Liver (tissue), 9 donors: ENCODE measurements around the gene NPPA. TPM values are rescaled to one million over a fixed set of nuclear protein-coding genes. Genes with fewer than 3 reads are reported as not detected.
A peak's percentile ranks its signal among the peaks of the same experiment; 100 is the strongest.

Experiments used
- DNase-seq: peaks from one replicate; pipeline ENCODE4 v3.0.0-alpha.2; 2017; ENCODE audit warnings: low spot score
- H3K27ac ChIP-seq, 2 donors: one replicate each; pipeline ENCODE4 v1.7.0; 2013; ENCODE audit warnings: inconsistent platforms in 2 of 2, low read length in 2 of 2, control low read depth in 1 of 2, low read depth in 1 of 2, mild to moderate bottlenecking in 1 of 2
- H3K27me3 ChIP-seq, 4 donors: one replicate each; pipeline versions ENCODE4 v1.6.1 to v1.7.0; 2013; ENCODE audit warnings: low read length in 3 of 4, inconsistent platforms in 1 of 4, mild to moderate bottlenecking in 1 of 4, moderate library complexity in 1 of 4; ENCODE audit not compliant: control insufficient read depth in 4 of 4, insufficient read depth in 4 of 4
- H3K36me3 ChIP-seq, 4 donors: one replicate each; pipeline versions ENCODE4 v1.6.1 to v1.7.0; 2013; ENCODE audit warnings: low read length in 3 of 4, mild to moderate bottlenecking in 3 of 4, low read depth in 1 of 4, moderate library complexity in 1 of 4; ENCODE audit not compliant: control insufficient read depth in 4 of 4, insufficient read depth in 3 of 4
- H3K4me1 ChIP-seq, 4 donors: one replicate each; pipeline versions ENCODE4 v1.6.1 to v1.7.0; 2013; ENCODE audit warnings: low read length in 3 of 4, mild to moderate bottlenecking in 3 of 4, moderate library complexity in 1 of 4; ENCODE audit not compliant: control insufficient read depth in 4 of 4, insufficient read depth in 4 of 4
- H3K4me3 ChIP-seq, 3 donors: one replicate each; pipeline versions ENCODE4 v1.6.1 to v1.7.0; 2013; ENCODE audit warnings: low read length in 3 of 3, control low read depth in 1 of 3, low read depth in 1 of 3, mild to moderate bottlenecking in 1 of 3
- H3K9ac ChIP-seq, 2 donors: one replicate each; pipeline ENCODE4 v1.7.0; 2013; ENCODE audit warnings: low read length in 2 of 2, mild to moderate bottlenecking in 2 of 2, moderate library complexity in 2 of 2, control low read depth in 1 of 2, low read depth in 1 of 2
- H3K9me3 ChIP-seq, 4 donors: one replicate each; pipeline versions ENCODE4 v1.6.1 to v1.7.0; 2013; ENCODE audit warnings: low read length in 3 of 4; ENCODE audit not compliant: control insufficient read depth in 4 of 4
- CTCF ChIP-seq: fragments of 150-350 bp; IDR thresholded peaks from 2 replicates; pipeline ENCODE4 v1.5.1; 2017; ENCODE audit warnings: improper control_type of control experiment, low read depth, low read length; ENCODE audit not compliant: missing input control
- EGR1 ChIP-seq, 2 donors: IDR thresholded peaks; 2 replicates each; pipeline ENCODE4 v1.6.1; 2016 to 2018; ENCODE audit warnings: antibody characterized with exemption in 2 of 2, low read depth in 2 of 2
- FOXA1 ChIP-seq: IDR thresholded peaks from 2 replicates; pipeline ENCODE4 v1.6.1; 2016; ENCODE audit warnings: antibody characterized with exemption
- FOXA2 ChIP-seq: IDR thresholded peaks from 2 replicates; pipeline ENCODE4 v1.6.1; 2016; ENCODE audit warnings: antibody characterized with exemption
- GABPA ChIP-seq, 2 donors: IDR thresholded peaks in 1 of 2; conservative IDR thresholded peaks in 1 of 2; 2 replicates each; pipeline ENCODE4 v1.6.1; 2016; ENCODE audit warnings: antibody characterized with exemption in 2 of 2, mild to moderate bottlenecking in 1 of 2, moderate library complexity in 1 of 2
- HNF4A ChIP-seq, 2 donors: conservative IDR thresholded peaks; 2 replicates each; pipeline ENCODE4 v1.6.1; 2016; ENCODE audit warnings: antibody characterized with exemption in 2 of 2, mild to moderate bottlenecking in 2 of 2
- HNF4G ChIP-seq: IDR thresholded peaks from 2 replicates; pipeline ENCODE4 v1.6.1; 2016; ENCODE audit warnings: antibody characterized with exemption
- JUND ChIP-seq, 2 donors: IDR thresholded peaks; 2 replicates each; pipeline ENCODE4 v1.6.1; 2016; ENCODE audit warnings: antibody characterized with exemption in 2 of 2
- MAX ChIP-seq: IDR thresholded peaks from 2 replicates; pipeline ENCODE4 v1.6.1; 2016; ENCODE audit warnings: antibody characterized with exemption
- NR2F2 ChIP-seq: IDR thresholded peaks from 2 replicates; pipeline ENCODE4 v1.6.1; 2016; ENCODE audit warnings: antibody characterized with exemption
- RAD21 ChIP-seq, 2 donors: IDR thresholded peaks; 2 replicates each; pipeline ENCODE4 v1.6.1; 2016; ENCODE audit warnings: antibody characterized with exemption in 2 of 2, mild to moderate bottlenecking in 2 of 2
- RXRA ChIP-seq, 2 donors: IDR thresholded peaks; 2 replicates each; pipeline ENCODE4 v1.6.1; 2017 to 2018; ENCODE audit warnings: antibody characterized with exemption in 2 of 2, mild to moderate bottlenecking in 1 of 2
- SP1 ChIP-seq: IDR thresholded peaks from 2 replicates; pipeline ENCODE4 v1.6.1; 2018; ENCODE audit warnings: antibody characterized with exemption, mild to moderate bottlenecking
- TAF1 ChIP-seq: conservative IDR thresholded peaks from 2 replicates; pipeline ENCODE4 v1.6.1; 2016; ENCODE audit warnings: antibody characterized with exemption, mild to moderate bottlenecking
- YY1 ChIP-seq: IDR thresholded peaks from 2 replicates; pipeline ENCODE4 v1.6.1; 2016; ENCODE audit warnings: antibody characterized with exemption, mild to moderate bottlenecking
- WGBS: extraction: QIAGEN DNeasy Blood & Tissue Kit; methylation state at CpG from one replicate; pipeline ENCODE4 v1.1.7; 2013; 5-methylcytosine and 5-hydroxymethylcytosine counted together
- polyA plus RNA-seq, 2 donors: library from polyadenylated mRNA; stranded (reverse) in 1 of 2; unstranded in 1 of 2; fragments of 200-250 nt in 1 of 2; fragments of >200 nt in 1 of 2; fragmentation: Nextera tagmentation in 1 of 2; extraction: Ambion mirVana in 1 of 2; gene quantifications; one replicate each; pipeline versions ENCODE4 v1.2.1 to v1.2.3, GENCODE V29; 2013 to 2015
- total RNA-seq, 2 donors: library from RNA; depleted of rRNA; stranded (reverse); fragments of >200 nt; gene quantifications; one replicate each; pipeline ENCODE4 v1.2.3, GENCODE V29; 2014
- TF ChIP-seq, protein P1 (sequence below): IDR thresholded peaks from 2 replicates; pipeline ENCODE4 v1.6.1; 2016; ENCODE audit warnings: antibody characterized with exemption
- TF ChIP-seq, protein P2 (sequence below): IDR thresholded peaks from 2 replicates; pipeline ENCODE4 v1.6.1; 2016; ENCODE audit warnings: antibody characterized with exemption
- TF ChIP-seq, protein P3 (sequence below): IDR thresholded peaks from 2 replicates; pipeline ENCODE4 v1.6.1; 2016; ENCODE audit warnings: antibody characterized with exemption, mild to moderate bottlenecking
- donor health status: healthy.
- donor health status: healthy.
- donor health status: healthy.
- donor health status: healthy.
- donor health status: healthy.

The NPPA gene
- total and polyA plus RNA-seq, 4 donors = 0.12 TPM; not detected in 3

- no peak for TF ChIP-seq CTCF
- TF ChIP-seq, protein P1, sequence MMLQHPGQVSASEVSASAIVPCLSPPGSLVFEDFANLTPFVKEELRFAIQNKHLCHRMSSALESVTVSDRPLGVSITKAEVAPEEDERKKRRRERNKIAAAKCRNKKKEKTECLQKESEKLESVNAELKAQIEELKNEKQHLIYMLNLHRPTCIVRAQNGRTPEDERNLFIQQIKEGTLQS = no peak
- TF ChIP-seq HNF4A (conservative IDR thresholded peaks at IDR 0.05) = no peak
- TF ChIP-seq RXRA (IDR thresholded peaks at IDR 0.05) = no peak
These were observed 38.3 kb upstream of the NPPA start (continued) for GRCh38 chr1:11885916-11886315.

- DNase-seq = peak; percentile 87
- WGBS = 62% methylated on average over 13 of the region's 13 CpGs
These were observed 35.4 kb upstream of the NPPA start for GRCh38 chr1:11882814-11883538.

More at GRCh38 chr1:11882814-11883538, 35.4 kb upstream of the NPPA start:
- H3K4me3 ChIP-seq = no peak overlapping the region
- H3K27ac ChIP-seq = no peak overlapping the region
- H3K9ac ChIP-seq = no peak overlapping the region
- no peaks in the 10 kb centered on the region for H3K27me3 ChIP-seq
- no peaks in the 10 kb centered on the region for H3K36me3 ChIP-seq
- peaks cover 0 to 3% (median 0%) of the 10 kb centered on the region in 4 donors for H3K4me1 ChIP-seq
- TF ChIP-seq RAD21 (IDR thresholded peaks at IDR 0.05) (no peak), MAX (no peak), FOXA1 (no peak), TAF1 (no peak), YY1 (no peak), RXRA (IDR thresholded peaks at IDR 0.05) (no peak), SP1 (no peak), EGR1 (IDR thresholded peaks at IDR 0.05; ENCODE audit: low read depth in 2 of 2) (no peak), FOXA2 (no peak), HNF4G (no peak), CTCF (no peak), HNF4A (conservative IDR thresholded peaks at IDR 0.05) (no peak), JUND (IDR thresholded peaks at IDR 0.05) (no peak), NR2F2 (no peak), GABPA (IDR thresholded peaks at IDR 0.05 in 1 of 2, conservative IDR thresholded peaks at IDR 0.05 in 1 of 2) (no peak)
- TF ChIP-seq, protein P2, sequence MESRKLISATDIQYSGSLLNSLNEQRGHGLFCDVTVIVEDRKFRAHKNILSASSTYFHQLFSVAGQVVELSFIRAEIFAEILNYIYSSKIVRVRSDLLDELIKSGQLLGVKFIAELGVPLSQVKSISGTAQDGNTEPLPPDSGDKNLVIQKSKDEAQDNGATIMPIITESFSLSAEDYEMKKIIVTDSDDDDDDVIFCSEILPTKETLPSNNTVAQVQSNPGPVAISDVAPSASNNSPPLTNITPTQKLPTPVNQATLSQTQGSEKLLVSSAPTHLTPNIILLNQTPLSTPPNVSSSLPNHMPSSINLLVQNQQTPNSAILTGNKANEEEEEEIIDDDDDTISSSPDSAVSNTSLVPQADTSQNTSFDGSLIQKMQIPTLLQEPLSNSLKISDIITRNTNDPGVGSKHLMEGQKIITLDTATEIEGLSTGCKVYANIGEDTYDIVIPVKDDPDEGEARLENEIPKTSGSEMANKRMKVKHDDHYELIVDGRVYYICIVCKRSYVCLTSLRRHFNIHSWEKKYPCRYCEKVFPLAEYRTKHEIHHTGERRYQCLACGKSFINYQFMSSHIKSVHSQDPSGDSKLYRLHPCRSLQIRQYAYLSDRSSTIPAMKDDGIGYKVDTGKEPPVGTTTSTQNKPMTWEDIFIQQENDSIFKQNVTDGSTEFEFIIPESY = no peak
- TF ChIP-seq, protein P3, sequence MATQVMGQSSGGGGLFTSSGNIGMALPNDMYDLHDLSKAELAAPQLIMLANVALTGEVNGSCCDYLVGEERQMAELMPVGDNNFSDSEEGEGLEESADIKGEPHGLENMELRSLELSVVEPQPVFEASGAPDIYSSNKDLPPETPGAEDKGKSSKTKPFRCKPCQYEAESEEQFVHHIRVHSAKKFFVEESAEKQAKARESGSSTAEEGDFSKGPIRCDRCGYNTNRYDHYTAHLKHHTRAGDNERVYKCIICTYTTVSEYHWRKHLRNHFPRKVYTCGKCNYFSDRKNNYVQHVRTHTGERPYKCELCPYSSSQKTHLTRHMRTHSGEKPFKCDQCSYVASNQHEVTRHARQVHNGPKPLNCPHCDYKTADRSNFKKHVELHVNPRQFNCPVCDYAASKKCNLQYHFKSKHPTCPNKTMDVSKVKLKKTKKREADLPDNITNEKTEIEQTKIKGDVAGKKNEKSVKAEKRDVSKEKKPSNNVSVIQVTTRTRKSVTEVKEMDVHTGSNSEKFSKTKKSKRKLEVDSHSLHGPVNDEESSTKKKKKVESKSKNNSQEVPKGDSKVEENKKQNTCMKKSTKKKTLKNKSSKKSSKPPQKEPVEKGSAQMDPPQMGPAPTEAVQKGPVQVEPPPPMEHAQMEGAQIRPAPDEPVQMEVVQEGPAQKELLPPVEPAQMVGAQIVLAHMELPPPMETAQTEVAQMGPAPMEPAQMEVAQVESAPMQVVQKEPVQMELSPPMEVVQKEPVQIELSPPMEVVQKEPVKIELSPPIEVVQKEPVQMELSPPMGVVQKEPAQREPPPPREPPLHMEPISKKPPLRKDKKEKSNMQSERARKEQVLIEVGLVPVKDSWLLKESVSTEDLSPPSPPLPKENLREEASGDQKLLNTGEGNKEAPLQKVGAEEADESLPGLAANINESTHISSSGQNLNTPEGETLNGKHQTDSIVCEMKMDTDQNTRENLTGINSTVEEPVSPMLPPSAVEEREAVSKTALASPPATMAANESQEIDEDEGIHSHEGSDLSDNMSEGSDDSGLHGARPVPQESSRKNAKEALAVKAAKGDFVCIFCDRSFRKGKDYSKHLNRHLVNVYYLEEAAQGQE = no peak
- TF ChIP-seq, protein P1 = no peak
- no peaks in the 10 kb centered on the region for H3K9me3 ChIP-seq
